ENCODE data around the gene GFRA1.

GFRA1 gene

DNA sequence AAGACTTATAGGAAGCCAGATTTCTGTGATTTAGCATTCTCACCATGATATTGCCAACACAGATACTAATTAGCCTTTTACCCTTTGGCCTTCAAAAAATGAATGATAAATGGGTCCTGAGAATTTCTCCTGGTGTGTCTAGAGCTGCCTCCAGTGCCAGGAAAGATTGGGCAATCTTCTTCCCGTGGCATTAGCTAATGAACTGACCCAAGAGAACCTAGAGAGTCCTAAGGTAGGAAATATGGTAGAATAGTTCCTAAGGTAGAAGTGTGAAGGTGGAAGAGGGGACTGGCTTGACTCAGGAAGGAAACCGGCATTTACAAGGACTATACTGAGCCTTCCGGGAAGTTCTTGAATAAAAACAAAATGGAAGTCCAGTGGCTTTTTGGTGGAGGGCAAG lies 133.1 kb downstream of the GFRA1 start:
- H3K4me1 ChIP-seq (ENCODE audit: control insufficient read depth in 1 of 2, insufficient read depth in 1 of 2, low read depth in 1 of 2, low read length in 1 of 2), result no peaks in the 10 kb centered on the region
- H3K9me3 ChIP-seq, result no peaks in the 10 kb centered on the region
- no peak overlapping the region for H3K27ac ChIP-seq
- H3K36me3 ChIP-seq, result no peaks in the 10 kb centered on the region
- no peaks in the 10 kb centered on the region for H3K27me3 ChIP-seq
- TF ChIP-seq, protein P1, sequence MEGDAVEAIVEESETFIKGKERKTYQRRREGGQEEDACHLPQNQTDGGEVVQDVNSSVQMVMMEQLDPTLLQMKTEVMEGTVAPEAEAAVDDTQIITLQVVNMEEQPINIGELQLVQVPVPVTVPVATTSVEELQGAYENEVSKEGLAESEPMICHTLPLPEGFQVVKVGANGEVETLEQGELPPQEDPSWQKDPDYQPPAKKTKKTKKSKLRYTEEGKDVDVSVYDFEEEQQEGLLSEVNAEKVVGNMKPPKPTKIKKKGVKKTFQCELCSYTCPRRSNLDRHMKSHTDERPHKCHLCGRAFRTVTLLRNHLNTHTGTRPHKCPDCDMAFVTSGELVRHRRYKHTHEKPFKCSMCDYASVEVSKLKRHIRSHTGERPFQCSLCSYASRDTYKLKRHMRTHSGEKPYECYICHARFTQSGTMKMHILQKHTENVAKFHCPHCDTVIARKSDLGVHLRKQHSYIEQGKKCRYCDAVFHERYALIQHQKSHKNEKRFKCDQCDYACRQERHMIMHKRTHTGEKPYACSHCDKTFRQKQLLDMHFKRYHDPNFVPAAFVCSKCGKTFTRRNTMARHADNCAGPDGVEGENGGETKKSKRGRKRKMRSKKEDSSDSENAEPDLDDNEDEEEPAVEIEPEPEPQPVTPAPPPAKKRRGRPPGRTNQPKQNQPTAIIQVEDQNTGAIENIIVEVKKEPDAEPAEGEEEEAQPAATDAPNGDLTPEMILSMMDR (IDR thresholded peaks at IDR 0.05), result no peak
- H3K4me3 ChIP-seq (ENCODE audit: low read depth in 1 of 2, low read length in 1 of 2), result no peak overlapping the region

DNA sequence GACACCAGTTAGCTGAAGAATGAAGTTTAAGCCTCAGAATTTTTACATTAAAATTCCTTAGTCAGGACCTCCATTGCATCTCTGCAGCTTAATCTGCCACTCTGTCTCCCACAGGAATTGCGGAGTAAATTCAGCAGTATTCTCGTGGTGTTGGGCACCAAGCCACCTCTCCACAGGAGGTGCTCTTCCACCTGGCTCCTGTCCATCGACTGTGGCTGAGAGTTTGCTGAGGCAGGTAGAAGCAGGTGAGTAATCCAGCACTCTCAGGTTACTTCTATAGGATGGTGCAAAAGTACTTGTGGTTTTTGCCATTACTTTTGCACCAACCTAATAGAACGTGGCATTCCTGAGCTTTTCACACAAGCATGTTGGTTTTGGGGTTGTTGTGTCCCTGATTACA lies 134.1 kb downstream of the GFRA1 start:
- Histone ChIP-seq H3K4me1 (ENCODE audit: control insufficient read depth in 1 of 2, insufficient read depth in 1 of 2, low read depth in 1 of 2, low read length in 1 of 2) (no peaks in the 10 kb centered on the region), H3K4me3 (ENCODE audit: low read depth in 1 of 2, low read length in 1 of 2) (no peak overlapping the region), H3K9me3 (no peaks in the 10 kb centered on the region), H3K27me3 (no peaks in the 10 kb centered on the region), H3K36me3 (no peaks in the 10 kb centered on the region), H3K27ac (no peak overlapping the region)
- TF ChIP-seq, protein P1 (IDR thresholded peaks at IDR 0.05), result no peak

DNA sequence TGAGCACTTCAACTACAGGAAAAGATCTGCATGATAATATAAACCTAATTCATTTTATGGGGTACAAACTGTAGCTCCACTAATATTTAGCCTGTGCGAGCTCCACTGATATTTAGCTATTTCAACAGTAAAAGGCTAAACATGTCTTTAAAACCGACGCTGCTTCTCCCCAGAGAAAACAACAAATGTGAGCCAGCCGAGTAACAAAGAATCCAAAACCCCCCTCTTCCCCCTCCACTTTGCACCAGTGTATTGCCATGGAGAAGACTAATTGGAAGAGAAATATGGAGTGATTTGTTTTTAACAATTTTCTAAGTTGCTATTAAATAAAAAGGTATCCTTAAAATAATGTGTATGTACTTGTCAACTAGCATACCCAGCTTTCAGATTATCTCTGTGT lies 136.7 kb downstream of the GFRA1 start:
- Histone ChIP-seq H3K4me3 (ENCODE audit: low read depth in 1 of 2, low read length in 1 of 2) (no peak overlapping the region), H3K9me3 (no peaks in the 10 kb centered on the region), H3K4me1 (ENCODE audit: control insufficient read depth in 1 of 2, insufficient read depth in 1 of 2, low read depth in 1 of 2, low read length in 1 of 2) (no peaks in the 10 kb centered on the region), H3K27ac (no peak overlapping the region), H3K27me3 (peaks cover 10% of the 10 kb centered on the region), H3K36me3 (no peaks in the 10 kb centered on the region)
- TF ChIP-seq, protein P1 (IDR thresholded peaks at IDR 0.05), result no peak

DNA sequence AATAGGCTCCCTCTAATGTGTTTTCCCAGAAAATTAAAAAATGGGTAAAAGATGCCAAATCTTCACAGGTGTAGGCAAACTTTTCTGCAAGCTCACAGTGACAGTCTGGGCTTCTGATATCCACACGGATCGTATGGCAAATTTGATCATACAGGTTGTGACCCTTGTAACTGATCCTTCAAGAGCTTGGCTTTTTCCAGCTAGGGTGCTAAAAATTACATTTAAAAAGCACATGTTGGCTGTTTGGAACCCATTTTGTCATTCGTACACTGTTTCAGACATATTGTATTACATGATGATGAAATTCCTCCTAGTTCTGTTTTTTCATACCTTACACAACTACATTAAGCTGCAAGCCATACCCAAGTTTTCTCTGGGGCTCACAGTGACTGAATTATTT lies 138.7 kb downstream of the GFRA1 start:
- Histone ChIP-seq H3K4me1 (ENCODE audit: control insufficient read depth in 1 of 2, insufficient read depth in 1 of 2, low read depth in 1 of 2, low read length in 1 of 2) (no peaks in the 10 kb centered on the region), H3K9me3 (no peaks in the 10 kb centered on the region), H3K36me3 (no peaks in the 10 kb centered on the region), H3K4me3 (ENCODE audit: low read depth in 1 of 2, low read length in 1 of 2) (no peak overlapping the region), H3K27me3 (peaks cover 10% of the 10 kb centered on the region), H3K27ac (no peak overlapping the region)
- TF ChIP-seq, protein P1 (IDR thresholded peaks at IDR 0.05), result no peak

DNA sequence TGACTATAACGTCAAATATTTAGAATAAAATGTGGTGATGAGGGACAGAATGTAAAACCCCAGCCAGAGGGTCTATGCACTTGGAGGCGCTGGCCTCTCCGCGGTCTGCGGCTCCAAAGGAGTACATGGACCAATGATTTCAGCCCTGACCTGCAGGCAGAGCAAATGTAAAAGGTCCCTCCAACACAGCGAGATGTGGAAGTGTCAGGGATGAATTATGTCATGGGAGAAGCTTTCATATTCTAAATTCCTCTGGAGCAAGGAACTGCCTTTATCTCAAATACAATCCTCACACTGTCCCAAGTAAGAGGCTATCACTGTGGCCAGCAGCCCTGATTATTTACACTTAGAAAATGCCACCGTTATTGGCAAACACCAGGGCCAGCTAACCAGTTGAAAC lies 139.4 kb downstream of the GFRA1 start:
- no peaks in the 10 kb centered on the region for H3K9me3 ChIP-seq
- H3K4me3 ChIP-seq (ENCODE audit: low read depth in 1 of 2, low read length in 1 of 2), result no peak overlapping the region
- no peaks in the 10 kb centered on the region for H3K36me3 ChIP-seq
- H3K4me1 ChIP-seq (ENCODE audit: control insufficient read depth in 1 of 2, insufficient read depth in 1 of 2, low read depth in 1 of 2, low read length in 1 of 2), result no peaks in the 10 kb centered on the region
- H3K27ac ChIP-seq, result no peak overlapping the region
- H3K27me3 ChIP-seq, result peaks cover 10% of the 10 kb centered on the region
- TF ChIP-seq, protein P1 (IDR thresholded peaks at IDR 0.05), result no peak

All from neutrophil (primary cell).